Stimulated activated CD8-positive, alpha-beta memory T cell treated with anti-CD3 and anti-CD28 coated beads, Interleukin-12 subunit alpha, Interleukin-12 subunit beta, amount 100 ng/mL, for 1 hour (primary cell): ENCODE data around the gene SPO11.
A peak's percentile ranks its signal among the peaks of the same experiment; 100 is the strongest.

Source experiments
- DNase-seq: peaks from one replicate; pipeline ENCODE4 v3.0.0-alpha.2; 2020; ENCODE audit warnings: low read depth

SPO11 gene

GRCh38 chr20:57391439-57392301, 62.1 kb downstream of the SPO11 start:
- DNase-seq, result no peak

DNA sequence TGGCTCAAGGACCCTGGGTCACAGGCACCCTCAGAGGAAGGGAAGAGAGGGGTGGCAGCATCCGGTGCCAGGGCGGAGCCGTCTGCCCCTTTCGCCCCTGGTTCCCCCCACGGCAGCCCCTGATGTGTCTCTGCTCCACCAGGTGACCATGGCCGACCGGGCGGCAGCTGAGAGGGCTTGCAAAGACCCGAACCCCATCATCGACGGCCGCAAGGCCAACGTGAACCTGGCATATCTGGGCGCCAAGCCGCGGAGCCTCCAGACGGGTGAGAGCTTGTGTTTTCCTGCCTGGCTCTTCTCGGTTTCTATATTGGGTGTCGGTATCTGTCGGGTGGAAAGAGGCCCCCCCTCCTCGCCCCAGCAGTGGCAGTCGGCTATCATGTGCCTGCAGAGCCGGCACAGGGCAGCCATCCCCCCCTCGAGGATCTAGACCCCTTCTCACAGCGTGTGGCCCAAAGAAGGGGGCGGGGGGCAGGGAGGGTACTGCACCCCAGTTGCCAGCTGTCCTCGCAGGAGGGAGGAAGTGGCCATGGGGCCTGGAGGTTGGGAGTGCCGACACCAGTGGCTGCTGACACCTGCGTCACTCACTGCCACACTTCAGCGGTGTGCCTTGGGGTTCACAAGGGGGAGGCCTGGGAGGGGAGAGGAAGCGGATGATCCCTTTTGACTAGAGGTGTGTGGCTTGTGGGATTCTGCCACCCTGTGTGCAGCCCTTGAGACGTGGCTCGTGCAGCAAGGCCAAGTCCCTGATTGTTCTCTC, 63.1 kb downstream of the SPO11 start:
- DNase-seq, result peak; percentile 65
